GM21723 (cell line): Measurements from ENCODE around the gene FBN3.
"Not testable (repeated sequence)": the region's sequence is repeated elsewhere in the genome, so short reads cannot be mapped to it uniquely, and the experiment has no call there.

Source experiments
- ATAC-seq: cut with Tn5 transposase; IDR thresholded peaks from one replicate; pipeline ENCODE4 v1.9.1; 2021; ENCODE audit warnings: mild to moderate bottlenecking, moderate library complexity; ENCODE audit not compliant: unreplicated experiment

The FBN3 gene

GRCh38 chr19:8025316-8025715 lies 124.1 kb downstream of the FBN3 start:
- ATAC-seq: no peak

- not testable (repeated sequence) for ATAC-seq
These were observed 125.1 kb downstream of the FBN3 start for GRCh38 chr19:8024256-8024655.

GRCh38 chr19:8023371-8023770 lies 126.0 kb downstream of the FBN3 start:
- ATAC-seq: no peak

GRCh38 chr19:8022275-8022674 lies 127.1 kb downstream of the FBN3 start:
- ATAC-seq: no peak

GRCh38 chr19:8021374-8021773 lies 128.0 kb downstream of the FBN3 start:
- ATAC-seq: no peak

- ATAC-seq: no peak
These were observed 128.7 kb downstream of the FBN3 start for GRCh38 chr19:8020681-8021080.

- ATAC-seq: no peak
These were observed 131.6 kb downstream of the FBN3 start for GRCh38 chr19:8017808-8018207.
